ENCODE data around the gene PGP. TPM values are rescaled to one million over a fixed set of nuclear protein-coding genes. Genes with fewer than 3 reads are reported as not detected.

Gene PGP
- total and polyA plus RNA-seq, 3 experiments from 2014 or later: 14.7 to 30.9 (median 27.3) TPM

DNA sequence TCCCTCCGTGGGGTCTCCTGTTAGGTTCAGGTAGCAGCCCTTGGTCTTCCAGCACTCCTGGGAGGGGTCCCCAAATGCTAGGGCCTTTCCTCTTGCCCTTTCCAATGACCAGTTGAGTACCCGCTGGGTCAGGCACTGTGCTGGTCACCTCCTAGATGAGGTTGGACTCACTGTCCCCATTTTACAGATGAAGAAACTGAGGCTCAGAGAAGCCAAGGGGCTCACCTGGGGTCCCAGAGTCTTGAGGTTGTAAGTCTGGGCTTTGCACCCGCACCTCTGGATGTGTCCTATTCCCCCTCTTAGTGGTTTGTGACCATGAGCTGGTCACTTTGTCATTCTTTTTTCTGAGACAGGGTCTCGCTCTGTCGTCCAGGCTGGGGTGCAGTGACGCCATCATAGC is 16.9 kb downstream of the PGP start:
- Histone ChIP-seq H3K27me3 (ENCODE audit: insufficient read depth, low read length, poor library complexity, severe bottlenecking) (peaks cover 33% of the 10 kb centered on the region), H3K4me1 (ENCODE audit: insufficient read depth, low read length) (peaks cover 9% of the 10 kb centered on the region), H3K9me3 (ENCODE audit: low read length) (no peaks in the 10 kb centered on the region), H3K27ac (ENCODE audit: low read depth, low read length) (no peak overlapping the region), H3K4me3 (ENCODE audit: low read length) (no peak overlapping the region), H3K36me3 (ENCODE audit: insufficient read depth, low read length) (no peaks in the 10 kb centered on the region)
- DNase-seq: no peak
- Mint-ChIP-seq H3K27me3 (peaks cover 30 to 33% of the 10 kb centered on the region in 2 donors), H3K27ac (peak overlapping the region in 1 of 8 donors; percentile 23), H3K4me1 (peaks cover 0 to 13% (median 4%) of the 10 kb centered on the region in 3 donors), H3K36me3 (no peaks in the 10 kb centered on the region), H3K4me3 (peak overlapping the region; percentile 33 to 65 (median 47)), H3K9me3 (no peaks in the 10 kb centered on the region)
- ChIA-PET POLR2A (no interaction called here), CTCF (no interaction called here)

DNA sequence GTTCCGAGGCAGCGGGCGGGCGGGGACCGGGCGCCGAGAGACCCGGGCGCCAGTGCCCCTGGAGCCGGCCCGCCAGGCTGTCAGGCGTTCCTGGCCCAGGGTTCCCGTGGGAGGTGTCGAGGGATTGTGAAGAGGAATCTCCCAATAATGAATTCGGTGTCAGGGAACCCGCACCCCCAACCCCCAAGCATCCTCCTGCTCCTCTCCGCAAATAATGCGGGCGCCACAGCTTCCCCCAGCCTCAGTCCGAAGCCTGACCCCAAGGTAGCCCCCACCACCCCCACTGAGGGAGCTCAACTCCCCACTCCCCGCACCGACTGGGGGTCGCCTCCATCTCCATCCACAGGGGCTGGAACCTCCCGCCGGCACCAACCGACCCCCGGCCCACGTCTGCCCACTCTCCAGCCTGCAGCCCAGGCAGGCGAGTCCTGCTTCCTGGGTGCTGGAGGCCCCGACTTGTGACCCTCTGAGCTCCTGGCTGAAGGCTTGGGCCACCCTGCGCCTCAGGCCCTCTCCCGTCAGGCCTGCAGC is 17.6 kb downstream of the PGP start:
- peaks cover 30 to 33% of the 10 kb centered on the region in 2 donors for H3K27me3 Mint-ChIP-seq
- Histone ChIP-seq H3K4me1 (ENCODE audit: insufficient read depth, low read length) (peaks cover 9% of the 10 kb centered on the region), H3K27ac (ENCODE audit: low read depth, low read length) (no peak overlapping the region), H3K9me3 (ENCODE audit: low read length) (no peaks in the 10 kb centered on the region), H3K4me3 (ENCODE audit: low read length) (no peak overlapping the region), H3K36me3 (ENCODE audit: insufficient read depth, low read length) (no peaks in the 10 kb centered on the region), H3K27me3 (ENCODE audit: insufficient read depth, low read length, poor library complexity, severe bottlenecking) (peaks cover 33% of the 10 kb centered on the region)
- H3K27ac Mint-ChIP-seq: peak overlapping the region in 1 of 8 donors; percentile 17
- ChIA-PET CTCF (no interaction called here), POLR2A (no interaction called here)
- DNase-seq: no peak
- H3K36me3 Mint-ChIP-seq: no peaks in the 10 kb centered on the region
- H3K4me3 Mint-ChIP-seq: peak overlapping the region in 6 of 7 donors; percentile 34 to 65 (median 56)
- H3K9me3 Mint-ChIP-seq: no peaks in the 10 kb centered on the region
- H3K4me1 Mint-ChIP-seq: peaks cover 0 to 13% (median 4%) of the 10 kb centered on the region in 3 donors

DNA sequence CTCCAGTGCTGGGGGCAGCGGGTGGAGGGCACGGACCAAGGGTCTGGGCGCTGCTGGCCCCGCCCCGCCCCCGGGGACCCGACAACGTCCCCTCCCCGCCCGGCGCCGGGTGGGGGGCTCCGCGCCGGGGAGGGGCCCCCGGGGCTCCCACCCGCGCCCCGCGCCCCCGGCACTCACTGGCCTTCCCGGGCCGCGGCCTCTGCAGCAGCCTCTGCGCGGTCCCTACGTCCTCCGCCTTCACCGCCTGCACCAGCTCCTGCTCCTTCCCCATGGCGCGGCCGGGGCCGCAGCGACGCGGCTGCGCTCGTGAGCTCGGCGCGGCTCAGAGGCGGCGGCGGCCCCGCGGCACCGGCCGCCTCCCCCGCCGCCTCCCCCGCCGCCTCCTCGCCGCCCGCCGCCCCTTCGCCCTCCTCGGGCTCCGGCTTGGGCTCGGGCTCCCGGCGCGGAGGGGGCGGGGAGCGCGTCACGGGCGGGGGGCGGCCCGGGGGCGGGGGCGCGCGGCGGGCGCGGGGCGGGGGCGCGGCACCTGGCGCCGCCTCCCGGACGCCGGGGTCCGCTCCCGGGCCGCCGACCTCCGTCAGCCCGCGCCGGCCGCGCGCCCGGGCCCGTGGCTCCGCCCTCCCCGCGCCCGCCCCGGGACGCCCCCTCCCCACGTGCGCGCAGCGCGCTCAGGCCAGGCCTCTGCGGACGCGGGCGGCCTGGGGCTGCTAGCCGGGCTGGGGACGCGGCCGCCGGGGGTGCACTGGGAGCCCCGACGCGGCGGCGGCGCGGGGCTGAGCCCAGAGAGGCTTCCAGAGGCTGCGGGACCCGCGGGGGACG is 18.3 kb downstream of the PGP start, which contains the start of gene CASKIN1:
CASKIN1 (minus strand) TSS at position 444 of the 819 bp plus-strand sequence; CDS start at position 271, 173 bp downstream.
- Histone ChIP-seq H3K4me3 (ENCODE audit: low read length) (no peak within 1 kb of the TSS), H3K27ac (ENCODE audit: low read depth, low read length) (no peak within 1 kb of the TSS), H3K4me1 (ENCODE audit: insufficient read depth, low read length) (peaks cover 9% of the 10 kb centered on the region), H3K9me3 (ENCODE audit: low read length) (no peaks in the 10 kb centered on the region), H3K27me3 (ENCODE audit: insufficient read depth, low read length, poor library complexity, severe bottlenecking) (peaks cover 33% of the 10 kb centered on the region), H3K36me3 (ENCODE audit: insufficient read depth, low read length) (no peaks in the 10 kb centered on the region)
- no peak for DNase-seq
- H3K27ac Mint-ChIP-seq: peak within 1 kb of the TSS in 1 of 8 donors; percentile 17
- H3K9me3 Mint-ChIP-seq: no peaks in the 10 kb centered on the region
- H3K4me3 Mint-ChIP-seq: peak within 1 kb of the TSS in 6 of 7 donors; percentile 34 to 69 (median 58)
- CTCF ChIA-PET: no interaction called here
- POLR2A ChIA-PET: interaction anchor here (1.9 kb wide), 1 partner anchor 19 kb away, joined by 7 read pairs; the partner anchor contains the start of gene PGP
- H3K27me3 Mint-ChIP-seq: peaks cover 30 to 33% of the 10 kb centered on the region in 2 donors
- H3K4me1 Mint-ChIP-seq: peaks cover 0 to 13% (median 4%) of the 10 kb centered on the region in 3 donors
- H3K36me3 Mint-ChIP-seq: no peaks in the 10 kb centered on the region

DNA sequence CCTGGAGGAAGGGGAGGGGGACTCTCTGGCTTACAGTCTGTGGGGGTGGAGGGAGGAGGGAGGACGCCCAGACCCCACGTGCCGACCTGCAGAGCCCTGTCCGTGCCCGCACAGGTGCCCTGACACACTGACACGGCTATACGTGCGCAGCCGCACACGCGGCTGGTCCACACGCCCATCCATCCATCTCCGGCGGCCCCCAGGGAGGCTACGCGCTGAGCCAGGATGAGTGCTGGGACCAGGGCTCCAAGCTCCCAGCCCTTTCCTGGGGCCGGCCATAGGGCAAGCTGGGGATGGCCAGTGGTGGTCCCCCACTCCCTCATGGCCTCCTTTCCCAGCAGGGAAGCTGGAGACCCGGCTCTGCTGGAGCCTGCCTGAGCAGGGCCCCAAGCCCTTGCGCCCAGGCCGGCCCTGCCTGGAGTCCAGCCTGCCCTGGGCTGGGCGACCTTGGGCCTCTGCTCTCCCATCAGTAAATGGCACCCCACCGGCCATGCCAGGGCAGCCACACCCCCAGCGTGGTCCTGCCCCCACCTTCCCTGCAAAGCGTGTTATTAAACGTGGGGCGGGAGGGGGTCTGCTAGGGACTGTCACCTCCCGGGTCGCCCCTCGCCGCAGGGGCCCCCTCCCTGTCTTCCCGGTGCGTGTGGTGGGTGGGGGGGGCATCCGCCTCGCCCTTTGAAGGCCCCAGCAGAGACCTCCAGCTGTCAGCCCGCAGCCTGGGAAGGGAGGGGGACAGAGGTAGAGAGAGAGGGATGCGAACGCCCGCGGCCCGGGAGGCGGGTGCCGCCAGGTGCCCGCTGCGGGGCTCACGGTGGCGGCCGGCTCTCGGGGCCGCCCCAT is 19.1 kb downstream of the PGP start:
- Histone ChIP-seq H3K4me3 (ENCODE audit: low read length) (no peak overlapping the region), H3K27me3 (ENCODE audit: insufficient read depth, low read length, poor library complexity, severe bottlenecking) (peaks cover 33% of the 10 kb centered on the region), H3K4me1 (ENCODE audit: insufficient read depth, low read length) (peaks cover 9% of the 10 kb centered on the region), H3K9me3 (ENCODE audit: low read length) (no peaks in the 10 kb centered on the region), H3K27ac (ENCODE audit: low read depth, low read length) (no peak overlapping the region), H3K36me3 (ENCODE audit: insufficient read depth, low read length) (no peaks in the 10 kb centered on the region)
- Mint-ChIP-seq H3K4me3 (peak overlapping the region in 4 of 7 donors; percentile 36 to 69 (median 49)), H3K27me3 (peaks cover 30 to 31% of the 10 kb centered on the region in 2 donors), H3K36me3 (no peaks in the 10 kb centered on the region), H3K9me3 (no peaks in the 10 kb centered on the region), H3K4me1 (peaks cover 0 to 13% (median 4%) of the 10 kb centered on the region in 3 donors), H3K27ac (no peak overlapping the region)
- POLR2A ChIA-PET: interaction anchor here (0.6 to 1.9 kb wide), 5 partner anchors 8 to 318 kb away, joined by 3 to 7 read pairs (median 4); partner anchors contain the start of gene PGP
- CTCF ChIA-PET: interaction anchor here (0.6 to 3.4 kb wide), 21 partner anchors 9 to 319 kb away, joined by 3 to 30 read pairs (median 4); partner anchors contain the start of genes ECI1 and MLST8
- no peak for DNase-seq

DNA sequence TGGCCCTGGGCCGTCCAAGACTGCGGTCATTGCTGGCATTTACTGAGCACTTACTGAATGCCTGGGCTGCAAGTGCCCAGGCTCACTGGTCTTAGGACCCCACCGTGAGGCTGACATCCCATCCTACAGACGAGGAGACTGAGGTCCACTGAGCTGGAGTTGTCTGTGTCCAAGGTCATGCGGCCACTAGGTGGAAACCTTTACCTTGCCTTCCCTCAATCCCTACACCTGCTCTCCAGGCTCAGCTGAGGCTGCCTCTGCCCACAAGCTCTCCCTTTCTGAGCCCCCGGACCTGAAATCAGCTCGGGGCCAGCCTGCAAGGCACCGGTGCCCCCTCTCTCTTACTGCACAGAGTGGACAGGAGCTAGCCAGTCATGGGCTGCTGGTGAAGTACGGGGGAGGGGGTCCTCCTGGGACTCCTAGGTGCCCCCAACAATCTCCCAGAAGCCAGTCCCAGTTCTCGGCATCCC is 19.8 kb downstream of the PGP start:
- Histone ChIP-seq H3K4me1 (ENCODE audit: insufficient read depth, low read length) (peaks cover 9% of the 10 kb centered on the region), H3K9me3 (ENCODE audit: low read length) (no peaks in the 10 kb centered on the region), H3K27me3 (ENCODE audit: insufficient read depth, low read length, poor library complexity, severe bottlenecking) (peaks cover 33% of the 10 kb centered on the region), H3K4me3 (ENCODE audit: low read length) (no peak overlapping the region), H3K27ac (ENCODE audit: low read depth, low read length) (no peak overlapping the region), H3K36me3 (ENCODE audit: insufficient read depth, low read length) (no peaks in the 10 kb centered on the region)
- H3K9me3 Mint-ChIP-seq: no peaks in the 10 kb centered on the region
- peak overlapping the region in 1 of 8 donors; percentile 61 for H3K27ac Mint-ChIP-seq
- H3K4me1 Mint-ChIP-seq: peaks cover 0 to 13% (median 4%) of the 10 kb centered on the region in 3 donors
- H3K27me3 Mint-ChIP-seq: peaks cover 27 to 30% of the 10 kb centered on the region in 2 donors
- POLR2A ChIA-PET: interaction anchor here (0.6 to 1.9 kb wide), 7 partner anchors 9 to 318 kb away, joined by 3 to 7 read pairs (median 4); partner anchors contain the start of genes ECI1 and PGP
- no peaks in the 10 kb centered on the region for H3K36me3 Mint-ChIP-seq
- CTCF ChIA-PET: interaction anchor here (0.6 to 3.4 kb wide), 22 partner anchors 10 to 320 kb away, joined by 3 to 30 read pairs (median 4); partner anchors contain the start of genes ECI1 and MLST8
- H3K4me3 Mint-ChIP-seq: peak overlapping the region in 6 of 7 donors; percentile 44 to 83 (median 52)
- DNase-seq: peak in 4 of 5 donors; percentile 31 to 72 (median 48)

DNA sequence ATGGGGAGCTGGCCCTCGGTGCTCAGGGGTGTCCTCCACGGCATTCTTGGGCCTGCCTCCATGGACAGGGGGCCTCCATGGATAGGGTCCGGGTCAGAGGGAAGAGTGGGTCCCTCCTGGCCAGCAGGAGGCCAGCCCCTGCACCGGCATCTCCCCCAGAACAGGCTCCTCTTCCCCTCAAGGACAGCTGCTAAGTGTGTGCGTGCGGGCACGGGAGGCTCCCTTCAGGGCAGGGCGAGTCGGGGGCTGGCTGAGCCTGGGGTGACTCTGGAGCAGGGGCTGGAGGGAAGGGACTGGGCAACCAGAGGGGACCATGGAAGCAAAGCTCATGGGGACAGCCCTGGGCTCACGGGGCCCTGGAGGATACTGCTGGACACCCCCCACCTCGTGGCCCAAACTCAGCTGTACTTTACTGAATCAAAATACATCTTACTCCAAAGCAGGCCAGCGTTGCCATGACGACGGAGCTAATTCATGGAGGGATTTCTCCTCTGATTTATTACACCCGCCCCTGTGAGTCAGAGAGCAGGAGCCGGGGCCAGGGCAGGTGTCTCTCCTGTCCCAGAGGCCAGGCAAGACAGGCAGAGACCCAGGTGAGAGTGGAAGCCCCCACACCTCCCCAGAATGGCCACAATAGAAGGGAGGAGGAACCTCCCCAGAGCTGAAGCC is 20.3 kb downstream of the PGP start:
- Mint-ChIP-seq H3K27ac (peak overlapping the region in 1 of 8 donors; percentile 14), H3K4me3 (peak overlapping the region in 3 of 7 donors; percentile 44 to 69 (median 51)), H3K27me3 (peaks cover 27 to 30% of the 10 kb centered on the region in 2 donors), H3K9me3 (no peaks in the 10 kb centered on the region), H3K36me3 (no peaks in the 10 kb centered on the region), H3K4me1 (peaks cover 0 to 13% (median 4%) of the 10 kb centered on the region in 3 donors)
- ChIA-PET CTCF (interaction anchor here (0.9 to 3.4 kb wide), 19 partner anchors 10 to 320 kb away, joined by 3 to 30 read pairs (median 4); partner anchors contain the start of genes ECI1 and MLST8), POLR2A (interaction anchor here (0.6 to 1.9 kb wide), 4 partner anchors 9 to 307 kb away, joined by 3 to 7 read pairs (median 4); partner anchors contain the start of genes ECI1 and PGP)
- Histone ChIP-seq H3K27me3 (ENCODE audit: insufficient read depth, low read length, poor library complexity, severe bottlenecking) (peaks cover 33% of the 10 kb centered on the region), H3K9me3 (ENCODE audit: low read length) (no peaks in the 10 kb centered on the region), H3K36me3 (ENCODE audit: insufficient read depth, low read length) (no peaks in the 10 kb centered on the region), H3K27ac (ENCODE audit: low read depth, low read length) (no peak overlapping the region), H3K4me1 (ENCODE audit: insufficient read depth, low read length) (peaks cover 9% of the 10 kb centered on the region), H3K4me3 (ENCODE audit: low read length) (no peak overlapping the region)
- DNase-seq: no peak

DNA sequence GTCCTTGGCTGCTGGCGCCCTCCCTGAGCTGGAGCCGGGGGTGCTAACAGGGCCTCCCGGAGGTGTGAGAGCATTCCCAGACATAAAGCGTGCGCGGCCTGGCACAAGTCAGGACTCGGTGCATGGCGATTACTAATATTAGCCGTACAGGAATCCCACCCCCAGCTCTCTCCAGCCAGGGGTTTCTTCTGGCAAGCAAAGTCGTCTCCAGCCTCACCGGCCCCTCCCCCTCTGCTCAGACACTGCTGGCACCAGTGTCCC is 23.3 kb downstream of the PGP start:
- DNase-seq: no peak
- no peaks in the 10 kb centered on the region for H3K36me3 Mint-ChIP-seq
- Histone ChIP-seq H3K4me3 (ENCODE audit: low read length) (no peak overlapping the region), H3K9me3 (ENCODE audit: low read length) (no peaks in the 10 kb centered on the region), H3K27ac (ENCODE audit: low read depth, low read length) (no peak overlapping the region), H3K27me3 (ENCODE audit: insufficient read depth, low read length, poor library complexity, severe bottlenecking) (peaks cover 15% of the 10 kb centered on the region), H3K36me3 (ENCODE audit: insufficient read depth, low read length) (no peaks in the 10 kb centered on the region), H3K4me1 (ENCODE audit: insufficient read depth, low read length) (peaks cover 9% of the 10 kb centered on the region)
- H3K27me3 Mint-ChIP-seq: peaks cover 6 to 10% of the 10 kb centered on the region in 2 donors
- no peak overlapping the region for H3K4me3 Mint-ChIP-seq
- H3K27ac Mint-ChIP-seq: peak overlapping the region in 1 of 8 donors; percentile 33
- ChIA-PET CTCF (no interaction called here), POLR2A (no interaction called here)
- H3K9me3 Mint-ChIP-seq: no peaks in the 10 kb centered on the region
- H3K4me1 Mint-ChIP-seq: peaks cover 0 to 13% (median 4%) of the 10 kb centered on the region in 3 donors

All from CD8-positive, alpha-beta memory T cell (primary cell).